Activated CD4-positive, alpha-beta T cell treated with anti-CD3 and anti-CD28 coated beads for 36 hours (primary cell): ENCODE results near the gene ARMC8. TPM values are rescaled to one million over a fixed set of nuclear protein-coding genes. Genes with fewer than 3 reads are reported as not detected.

Source experiments
- ATAC-seq: fragments of 200-7000 bp; cut with Tn5 transposase; one replicate; pipeline ENCODE4 v1.10.0; 2021; ENCODE audit warnings: mild to moderate bottlenecking, moderate library complexity
- CTCF ChIA-PET: fragments of 350-600 bp; sonication (Branson Sonifier 250); formaldehyde crosslinking; loops from one replicate; lab custom pipeline; 2021; ENCODE audit warnings: antibody characterized with exemption; lab: Charles Lee
- POLR2A ChIA-PET: fragments of 350-600 bp; sonication (Branson Sonifier 250); formaldehyde crosslinking; loops from one replicate; lab custom pipeline; 2021; ENCODE audit warnings: antibody characterized with exemption, inconsistent platforms; lab: Charles Lee
- DNase-seq: peaks from one replicate; pipeline ENCODE4 v3.0.0-alpha.2; 2020
- H3K27ac Mint-ChIP-seq: one replicate; pipeline ENCODE4 v1.8.0; 2021; ENCODE audit warnings: mixed read lengths
- H3K27me3 Mint-ChIP-seq: one replicate; pipeline ENCODE4 v1.8.0; 2021; ENCODE audit warnings: mixed read lengths
- H3K36me3 Mint-ChIP-seq: one replicate; pipeline ENCODE4 v1.8.0; 2021; ENCODE audit warnings: low read depth, mixed read lengths
- H3K4me1 Mint-ChIP-seq: one replicate; pipeline ENCODE4 v1.8.0; 2021; ENCODE audit warnings: mixed read lengths
- H3K4me3 Mint-ChIP-seq: one replicate; pipeline ENCODE4 v1.8.0; 2021; ENCODE audit warnings: mild to moderate bottlenecking, moderate library complexity, mixed read lengths
- H3K9me3 Mint-ChIP-seq: one replicate; pipeline ENCODE4 v1.8.0; 2021; ENCODE audit warnings: low read depth, mixed read lengths
- intact Hi-C, 2 experiments: fragments of 100-400 bp; cut with DNase I in 1 of 2; cut with micrococcal nuclease in 1 of 2; formaldehyde crosslinking; loops; one replicate each; pipeline versions ENCODE4 v1.14.2 to v1.15.1; 2022 to 2024; cut with DNase I, micrococcal nuclease
- total RNA-seq, 2 experiments: library from RNA; stranded (reverse); gene quantifications; one replicate each; pipeline ENCODE4 v1.2.3, GENCODE V29; 2021

ARMC8 gene
- total RNA-seq, 2 experiments from 2014 or later, result 38.3 to 46.2 TPM

- CTCF ChIA-PET, result no interaction called here
- no peak overlapping the region for H3K27ac Mint-ChIP-seq
- intact Hi-C loops, result no loop called here
Observed at GRCh38 chr3:138300647-138301046, 113.5 kb downstream of the ARMC8 start.

GRCh38 chr3:138303474-138303873 is 116.4 kb downstream of the ARMC8 start:
- ATAC-seq (no peak), DNase-seq (no peak)
- Mint-ChIP-seq H3K27me3 (no peaks in the 10 kb centered on the region), H3K4me3 (no peak overlapping the region), H3K9me3 (peaks cover 12% of the 10 kb centered on the region), H3K4me1 (no peaks in the 10 kb centered on the region), H3K27ac (no peak overlapping the region), H3K36me3 (peaks cover 23% of the 10 kb centered on the region)
- ChIA-PET CTCF (no interaction called here), POLR2A (no interaction called here)
- intact Hi-C loops, result no loop called here

More at GRCh38 chr3:138300647-138301046, 113.5 kb downstream of the ARMC8 start:
- ATAC-seq (no peak), DNase-seq (no peak)
- H3K4me3 Mint-ChIP-seq, result no peak overlapping the region
- POLR2A ChIA-PET, result no interaction called here
- no peaks in the 10 kb centered on the region for H3K9me3 Mint-ChIP-seq
- peaks cover 23% of the 10 kb centered on the region for H3K36me3 Mint-ChIP-seq
- H3K4me1 Mint-ChIP-seq, result peaks cover 23% of the 10 kb centered on the region
- H3K27me3 Mint-ChIP-seq, result no peaks in the 10 kb centered on the region

GRCh38 chr3:138307899-138308298 is 120.8 kb downstream of the ARMC8 start:
- H3K9me3 Mint-ChIP-seq, result peaks cover 25% of the 10 kb centered on the region
- H3K36me3 Mint-ChIP-seq, result peaks cover 18% of the 10 kb centered on the region
- ATAC-seq (no peak), DNase-seq (no peak)
- intact Hi-C loops, result no loop called here
- CTCF ChIA-PET, result interaction anchor here (1.4 kb wide), 1 partner anchor 13 kb away, joined by 4 read pairs; no protein-coding TSS in a partner anchor
- no peak overlapping the region for H3K4me3 Mint-ChIP-seq
- H3K27me3 Mint-ChIP-seq, result no peaks in the 10 kb centered on the region
- POLR2A ChIA-PET, result no interaction called here
- H3K4me1 Mint-ChIP-seq, result peaks cover 2% of the 10 kb centered on the region
- no peak overlapping the region for H3K27ac Mint-ChIP-seq

- POLR2A ChIA-PET, result no interaction called here
- ATAC-seq, result no peak
- H3K27ac Mint-ChIP-seq, result no peak overlapping the region
- H3K27me3 Mint-ChIP-seq, result no peaks in the 10 kb centered on the region
- CTCF ChIA-PET, result interaction anchor here (1.4 kb wide), 1 partner anchor 13 kb away, joined by 4 read pairs; no protein-coding TSS in a partner anchor
- no peak for DNase-seq
- intact Hi-C loops, result no loop called here
- peaks cover 18% of the 10 kb centered on the region for H3K36me3 Mint-ChIP-seq
- peaks cover 25% of the 10 kb centered on the region for H3K9me3 Mint-ChIP-seq
- H3K4me1 Mint-ChIP-seq, result peaks cover 2% of the 10 kb centered on the region
- no peak overlapping the region for H3K4me3 Mint-ChIP-seq
Observed at GRCh38 chr3:138308783-138309182, 121.7 kb downstream of the ARMC8 start.

- DNase-seq (no peak), ATAC-seq (no peak)
- peaks cover 25% of the 10 kb centered on the region for H3K9me3 Mint-ChIP-seq
- ChIA-PET POLR2A (no interaction called here), CTCF (no interaction called here)
- H3K36me3 Mint-ChIP-seq, result peaks cover 14% of the 10 kb centered on the region
- intact Hi-C loops, result no loop called here
- H3K27ac Mint-ChIP-seq, result no peak overlapping the region
- no peaks in the 10 kb centered on the region for H3K27me3 Mint-ChIP-seq
- peaks cover 2% of the 10 kb centered on the region for H3K4me1 Mint-ChIP-seq
- no peak overlapping the region for H3K4me3 Mint-ChIP-seq
Observed at GRCh38 chr3:138310494-138310893, 123.4 kb downstream of the ARMC8 start.

GRCh38 chr3:138314751-138315150 is 127.7 kb downstream of the ARMC8 start:
- no peak overlapping the region for H3K4me3 Mint-ChIP-seq
- H3K27me3 Mint-ChIP-seq, result no peaks in the 10 kb centered on the region
- intact Hi-C loops, result loop anchor here in 1 of 2 experiments (1.0 kb wide), 1 partner anchor 13 kb away; no protein-coding TSS in a partner anchor
- ATAC-seq (no peak), DNase-seq (no peak)
- H3K36me3 Mint-ChIP-seq, result no peaks in the 10 kb centered on the region
- ChIA-PET CTCF (interaction anchor here (1.2 to 1.5 kb wide), 2 partner anchors 16 to 70 kb away, joined by 3 to 4 read pairs; no protein-coding TSS in a partner anchor), POLR2A (no interaction called here)
- peaks cover 13% of the 10 kb centered on the region for H3K9me3 Mint-ChIP-seq
- H3K27ac Mint-ChIP-seq, result no peak overlapping the region
- H3K4me1 Mint-ChIP-seq, result peaks cover 2% of the 10 kb centered on the region

GRCh38 chr3:138317687-138318086 is 130.6 kb downstream of the ARMC8 start:
- H3K4me1 Mint-ChIP-seq, result peaks cover 10% of the 10 kb centered on the region
- H3K27me3 Mint-ChIP-seq, result no peaks in the 10 kb centered on the region
- ChIA-PET POLR2A (no interaction called here), CTCF (interaction anchor here (0.8 to 1.1 kb wide), 2 partner anchors 11 to 100 kb away, joined by 3 to 4 read pairs; no protein-coding TSS in a partner anchor)
- H3K36me3 Mint-ChIP-seq, result no peaks in the 10 kb centered on the region
- ATAC-seq, result no peak
- H3K4me3 Mint-ChIP-seq, result no peak overlapping the region
- intact Hi-C loops, result no loop called here
- H3K9me3 Mint-ChIP-seq, result no peaks in the 10 kb centered on the region
- no peak for DNase-seq
- no peak overlapping the region for H3K27ac Mint-ChIP-seq

- H3K27me3 Mint-ChIP-seq, result no peaks in the 10 kb centered on the region
- ChIA-PET POLR2A (no interaction called here), CTCF (interaction anchor here (1.2 kb wide), 1 partner anchor 592 kb away, joined by 3 read pairs; no protein-coding TSS in a partner anchor)
Observed at GRCh38 chr3:138323971-138324370, 136.9 kb downstream of the ARMC8 start.

GRCh38 chr3:138325990-138326389 is 138.9 kb downstream of the ARMC8 start:
- intact Hi-C loops, result loop anchor here in 1 of 2 experiments (5.0 kb wide), 1 partner anchor 259 kb away; no protein-coding TSS in a partner anchor
- no peaks in the 10 kb centered on the region for H3K27me3 Mint-ChIP-seq
- DNase-seq (no peak), ATAC-seq (no peak)
- peaks cover 45% of the 10 kb centered on the region for H3K4me1 Mint-ChIP-seq
- no peak overlapping the region for H3K4me3 Mint-ChIP-seq
- no peak overlapping the region for H3K27ac Mint-ChIP-seq
- ChIA-PET CTCF (interaction anchor here (0.5 to 0.7 kb wide), 2 partner anchors 11 to 601 kb away, joined by 3 read pairs; no protein-coding TSS in a partner anchor), POLR2A (no interaction called here)
- H3K36me3 Mint-ChIP-seq, result no peaks in the 10 kb centered on the region
- H3K9me3 Mint-ChIP-seq, result no peaks in the 10 kb centered on the region

More at GRCh38 chr3:138323971-138324370, 136.9 kb downstream of the ARMC8 start:
- Mint-ChIP-seq H3K9me3 (no peaks in the 10 kb centered on the region), H3K27ac (no peak overlapping the region), H3K4me1 (peaks cover 38% of the 10 kb centered on the region), H3K36me3 (no peaks in the 10 kb centered on the region), H3K4me3 (no peak overlapping the region)
- ATAC-seq, result no peak
- intact Hi-C loops, result no loop called here
- no peak for DNase-seq

GRCh38 chr3:138326866-138327595 is 139.9 kb downstream of the ARMC8 start:
- ATAC-seq, result no peak
- Mint-ChIP-seq H3K27me3 (no peaks in the 10 kb centered on the region), H3K36me3 (no peaks in the 10 kb centered on the region), H3K4me3 (no peak overlapping the region), H3K4me1 (peaks cover 47% of the 10 kb centered on the region), H3K27ac (no peak overlapping the region), H3K9me3 (no peaks in the 10 kb centered on the region)
- intact Hi-C loops, result loop anchor here in 1 of 2 experiments (1.0 to 5.0 kb wide), 2 partner anchors 13 to 260 kb away; no protein-coding TSS in a partner anchor
- POLR2A ChIA-PET, result no interaction called here
- CTCF ChIA-PET, result interaction anchor here (0.7 to 1.4 kb wide), 3 partner anchors 8 to 57 kb away, joined by 3 to 4 read pairs (median 3); no protein-coding TSS in a partner anchor
- no peak for DNase-seq

GRCh38 chr3:138327831-138328230 is 140.7 kb downstream of the ARMC8 start:
- ATAC-seq, result no peak
- H3K4me3 Mint-ChIP-seq, result no peak overlapping the region
- H3K9me3 Mint-ChIP-seq, result no peaks in the 10 kb centered on the region
- CTCF ChIA-PET, result interaction anchor here (1.1 to 1.4 kb wide), 5 partner anchors 11 to 138 kb away, joined by 3 to 4 read pairs (median 3); no protein-coding TSS in a partner anchor
- H3K4me1 Mint-ChIP-seq, result peaks cover 39% of the 10 kb centered on the region
- POLR2A ChIA-PET, result no interaction called here
- no peak for DNase-seq
- H3K27me3 Mint-ChIP-seq, result no peaks in the 10 kb centered on the region
- intact Hi-C loops, result loop anchor here (1.0 to 5.0 kb wide), 5 partner anchors 14 to 267 kb away; partner anchors contain the start of genes CEP70 (in 1 of the 2) and DBR1 (in 1 of the 2)
- H3K36me3 Mint-ChIP-seq, result no peaks in the 10 kb centered on the region
- no peak overlapping the region for H3K27ac Mint-ChIP-seq
